ENCODE data around the gene NFIC. TPM values are rescaled to one million over a fixed set of nuclear protein-coding genes. Genes with fewer than 3 reads are reported as not detected.
A peak's percentile ranks its signal among the peaks of the same experiment; 100 is the strongest.

Gene NFIC
- total and polyA plus RNA-seq, 2 of the 4 experiments (the other 2 are of a cell fraction), result 21.9 to 32.1 TPM

- Histone ChIP-seq H2BK5ac (ENCODE audit: low read depth, low read length, poor library complexity, severe bottlenecking) (no peak overlapping the region), H3K23ac (ENCODE audit: low read depth, low read length) (no peak overlapping the region), H3K9me1 (ENCODE audit: insufficient read depth, low read length) (peaks cover 5% of the 10 kb centered on the region), H3K18ac (ENCODE audit: low read depth, low read length) (no peak overlapping the region), H3K4me1 (ENCODE audit: control insufficient read depth, insufficient read depth, low read length) (peaks cover 3% of the 10 kb centered on the region), H3K56ac (ENCODE audit: extremely low read depth, insufficient read depth, low read length) (no peak overlapping the region), H2AK9ac (replicated peaks; ENCODE audit: low read depth, low read length, poor library complexity) (peak overlapping the region; percentile 72), H4K8ac (ENCODE audit: low read depth in 2 of 2, low read length in 2 of 2) (no peak overlapping the region), H3K36me3 (ENCODE audit: control insufficient read depth, insufficient read depth, low read length) (peaks cover 49% of the 10 kb centered on the region), H2AFZ (replicated peaks; ENCODE audit: low read length, poor library complexity) (no peak overlapping the region), H3K79me1 (ENCODE audit: low read depth in 1 of 2, low read length in 2 of 2) (peaks cover 31 to 65% of the 10 kb centered on the region in 2 experiments), H3K4ac (ENCODE audit: low read depth, low read length) (peak overlapping the region; percentile 44; the same call in 1 of the 2 replicates), H2BK120ac (ENCODE audit: low read depth, low read length) (no peak overlapping the region), H2BK20ac (ENCODE audit: low read depth, low read length) (no peak overlapping the region), H2BK15ac (ENCODE audit: low read depth, low read length) (no peak overlapping the region), H3K27me3 (ENCODE audit: control insufficient read depth, insufficient read depth, low read length) (no peaks in the 10 kb centered on the region), H4K20me1 (ENCODE audit: insufficient read depth, low read length) (peaks cover 33% of the 10 kb centered on the region), H3K14ac (replicated peaks; ENCODE audit: low read depth, low read length) (no peak overlapping the region), H4K91ac (ENCODE audit: insufficient read depth, low read depth, low read length) (no peak overlapping the region), H3K9me3 (ENCODE audit: control insufficient read depth, insufficient read depth, low read length) (no peaks in the 10 kb centered on the region), H3K4me3 (ENCODE audit: insufficient read depth, low read depth, low read length) (no peak overlapping the region), H3K9ac (ENCODE audit: low read depth, low read length) (no peak overlapping the region), H2AK5ac (ENCODE audit: low read depth, low read length) (no peak overlapping the region; the same call in 1 of the 2 replicates), H3K27ac (ENCODE audit: insufficient read depth, low read length) (no peak overlapping the region), H4K5ac (ENCODE audit: low read depth, low read length) (no peak overlapping the region), H3K4me2 (ENCODE audit: low read depth, low read length) (no peak overlapping the region)
- dilution Hi-C loops (cut with HindIII; ENCODE audit: low sequenced_read_pairs, unreplicated experiment) (no loop called here), intact Hi-C loops (cut with micrococcal nuclease) (no loop called here), in situ Hi-C loops (cut with MboI; ENCODE audit: low sequenced_read_pairs) (no loop called here)
- TF ChIP-seq SMC3 (IDR thresholded peaks at IDR 0.05; ENCODE audit: low read depth, low read length) (peak; percentile 28; the same call in 1 of the 2 replicates), POLR2A (IDR thresholded peaks at IDR 0.05; ENCODE audit: low read depth, low read length) (no peak), CEBPB (IDR thresholded peaks at IDR 0.05; ENCODE audit: low read depth, low read length) (no peak), MAFK (IDR thresholded peaks at IDR 0.05; ENCODE audit: low read depth, low read length) (no peak), RCOR1 (IDR thresholded peaks at IDR 0.05; ENCODE audit: insufficient replicate concordance, low read length) (no peak), NFE2L2 (IDR thresholded peaks at IDR 0.05; ENCODE audit: low read depth, low read length) (no peak), MAZ (IDR thresholded peaks at IDR 0.05; ENCODE audit: borderline replicate concordance, low read depth, low read length) (no peak), BHLHE40 (IDR thresholded peaks at IDR 0.05; ENCODE audit: low read depth, low read length) (no peak), CTCF (conservative IDR thresholded peaks at IDR 0.05; ENCODE audit: low read depth, low read length) (peak; percentile 32; the same call in 1 of the 2 replicates), RAD21 (IDR thresholded peaks at IDR 0.05; ENCODE audit: low read length) (peak; percentile 40), MXI1 (IDR thresholded peaks at IDR 0.05; ENCODE audit: borderline replicate concordance, low read depth, low read length) (no peak), RFX5 (IDR thresholded peaks at IDR 0.05; ENCODE audit: low read depth, low read length) (no peak), USF2 (IDR thresholded peaks at IDR 0.05; ENCODE audit: low read depth, low read length) (no peak), ELK1 (IDR thresholded peaks at IDR 0.05; ENCODE audit: borderline replicate concordance, low read depth, low read length) (no peak), FOS (IDR thresholded peaks at IDR 0.05; ENCODE audit: low read depth, low read length) (no peak), CHD1 (IDR thresholded peaks at IDR 0.05; ENCODE audit: low read depth, low read length) (no peak)
- ATAC-seq (ENCODE audit: low read depth) (no peak), DNase-seq (no peak)
- ChIA-PET POLR2A (ENCODE audit: unreplicated experiment) (no interaction called here), CTCF (no interaction called here)
- 75% methylated on average over 6 of the region's 13 CpGs; no CpG with 5 or more reads in 1 of the 2 experiments for WGBS, 2 experiments (ENCODE audit: extremely low coverage in 2 of 2, insufficient read length in 1 of 2)
- no TSS peak for BruUV-seq (replicated peaks)
Observed at GRCh38 chr19:3440082-3440481, 73.7 kb downstream of the NFIC start.
